ENCODE data around the gene GNA12. TPM values are rescaled to one million over a fixed set of nuclear protein-coding genes. Genes with fewer than 3 reads are reported as not detected.

Gene GNA12
- total RNA-seq (2022) (59.3 and 63.8 TPM in 2 replicates), Bru-seq, nascent RNA (percentile 81 among the genes with signal in this experiment), BruChase-seq, experiment 1, labeled RNA remaining after a 2-hour chase (percentile 76 among the genes with signal in this experiment), BruChase-seq, experiment 2, labeled RNA remaining after a 6-hour chase (percentile 80 among the genes with signal in this experiment)
- long read RNA-seq, full-length matches to known transcripts: 159 of 192 reads
- long read RNA-seq, partial matches to known transcripts: 15 of 192 reads
- long read RNA-seq, other reads (novel, unspliced or antisense): 18 of 192 reads

DNA sequence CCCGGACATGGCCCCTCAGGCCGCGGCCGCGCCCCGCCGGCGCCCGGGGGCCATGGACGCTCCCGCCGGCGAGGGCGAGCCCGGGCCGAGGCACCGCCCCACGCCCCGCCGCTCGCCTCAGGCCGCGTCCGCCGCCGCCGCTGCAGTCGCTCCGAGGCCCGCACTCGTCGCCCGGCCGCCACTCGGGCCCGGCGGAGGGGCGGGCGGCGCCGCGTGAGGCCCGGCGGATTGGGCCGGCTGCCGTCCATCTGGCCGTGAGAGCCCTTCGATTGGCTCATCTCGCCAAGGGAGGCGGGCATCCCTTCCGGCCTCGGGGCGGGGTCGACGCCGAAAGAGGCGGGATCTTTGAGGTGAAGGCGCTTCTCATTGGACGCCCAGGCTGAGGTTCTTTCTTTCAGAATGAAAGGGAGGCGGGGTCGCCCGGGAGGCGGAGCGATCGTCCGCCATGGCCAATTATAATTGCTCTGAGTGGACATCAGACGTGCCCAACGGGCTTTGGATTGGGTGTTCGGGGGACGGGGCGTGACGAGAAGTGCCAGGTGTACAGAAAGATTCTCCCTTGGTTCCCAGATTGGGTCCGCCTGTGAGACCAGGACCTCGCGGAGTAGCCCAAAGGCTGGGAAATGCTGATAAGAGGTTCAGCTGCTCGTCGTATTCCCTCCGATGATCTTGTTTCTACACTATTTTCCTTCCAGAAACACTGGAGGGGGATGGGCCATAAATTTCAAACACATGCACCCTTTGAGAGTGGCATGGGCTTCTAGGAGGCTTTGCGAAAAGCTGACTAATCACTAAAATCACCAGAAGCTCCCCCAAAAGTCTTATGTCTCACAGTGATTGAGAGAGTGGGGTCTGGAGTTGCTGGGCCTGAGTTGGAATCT, at the start of gene GNA12:
Gene GNA12, minus strand, starts transcription at position 156 of the 881 bp plus-strand sequence. Its CDS starts 147 bp downstream, at position 9.
- H3K4me1 ChIP-seq: peaks cover 12% of the 10 kb centered on the region
- Mint-ChIP-seq H3K36me3 (ENCODE audit: insufficient read depth, unreplicated experiment) (peaks cover 40% of the 10 kb centered on the region), H3K27ac (ENCODE audit: unreplicated experiment) (peak within 1 kb of the TSS; percentile 71), H3K4me3 (ENCODE audit: unreplicated experiment) (peak within 1 kb of the TSS; percentile 77), H3K4me1 (ENCODE audit: low read depth, unreplicated experiment) (peaks cover 6% of the 10 kb centered on the region), H3K27me3 (ENCODE audit: insufficient read depth, unreplicated experiment) (no peaks in the 10 kb centered on the region), H3K9me3 (ENCODE audit: unreplicated experiment) (no peaks in the 10 kb centered on the region)
- intact Hi-C loops (cut with micrococcal nuclease; ENCODE audit: unreplicated experiment): loop anchor here (5.0 to 10.0 kb wide), 2 partner anchors 42 to 170 kb away; no protein-coding TSS in a partner anchor
- ChIA-PET POLR2A (interaction anchor here (0.8 kb wide), 1 partner anchor 13 kb away, joined by 4 read pairs; no protein-coding TSS in a partner anchor), CTCF (interaction anchor here (0.6 to 0.7 kb wide), 2 partner anchors 84 to 462 kb away, joined by 3 to 4 read pairs; no protein-coding TSS in a partner anchor)
- TF ChIP-seq CTCF (IDR thresholded peaks at IDR 0.05; ENCODE audit: insufficient read depth in 1 of 2, low read depth in 1 of 2, low read length in 1 of 2, severe bottlenecking in 1 of 2, unreplicated experiment in 1 of 2): no peak
- H3K9me3 ChIP-seq: no peaks in the 10 kb centered on the region
- no peaks in the 10 kb centered on the region; the same call in none of the 2 replicates for H3K36me3 ChIP-seq (ENCODE audit: control insufficient read depth, insufficient read depth, low read length)
- DNase-seq: peak; percentile 99
- no TSS peak for BruUV-seq (replicated peaks)
- no peaks in the 10 kb centered on the region for H3K27me3 ChIP-seq (replicated peaks; ENCODE audit: control insufficient read depth, insufficient read depth, low read length)
- peak within 1 kb of the TSS; percentile 94 for H3K4me3 ChIP-seq (ENCODE audit: low read depth, low read length)

DNA sequence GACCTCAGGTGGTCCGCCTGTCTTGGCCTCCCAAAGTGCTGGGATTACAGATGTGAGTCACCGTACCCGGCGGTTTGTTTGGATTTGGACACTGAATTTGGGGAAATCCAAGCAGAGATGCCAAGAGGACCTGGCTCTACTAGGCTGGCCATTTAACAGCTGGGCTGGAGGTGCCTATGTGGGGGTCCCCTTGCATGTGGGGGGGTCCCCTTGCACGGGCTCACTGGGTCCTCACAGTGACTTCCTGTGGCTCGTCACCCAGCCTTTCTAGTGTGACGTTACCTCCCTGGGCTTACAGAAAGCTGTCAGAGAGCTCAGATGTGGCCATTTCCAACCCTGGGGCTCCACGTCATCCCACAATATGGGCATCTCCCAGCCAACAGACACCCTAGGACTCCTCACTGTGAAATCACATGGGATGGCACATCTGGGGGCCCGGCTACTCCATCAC, 49.3 kb upstream of the GNA12 start:
- H3K4me1 ChIP-seq: no peaks in the 10 kb centered on the region
- H3K9me3 Mint-ChIP-seq (ENCODE audit: unreplicated experiment): no peaks in the 10 kb centered on the region
- no peak for DNase-seq
- no peaks in the 10 kb centered on the region for H3K27me3 Mint-ChIP-seq (ENCODE audit: insufficient read depth, unreplicated experiment)
- H3K36me3 ChIP-seq (ENCODE audit: control insufficient read depth, insufficient read depth, low read length): no peaks in the 10 kb centered on the region
- H3K36me3 Mint-ChIP-seq (ENCODE audit: insufficient read depth, unreplicated experiment): no peaks in the 10 kb centered on the region
- intact Hi-C loops (cut with micrococcal nuclease; ENCODE audit: unreplicated experiment): no loop called here
- no peak for TF ChIP-seq CTCF (IDR thresholded peaks at IDR 0.05; ENCODE audit: insufficient read depth in 1 of 2, low read depth in 1 of 2, low read length in 1 of 2, severe bottlenecking in 1 of 2, unreplicated experiment in 1 of 2)
- no peaks in the 10 kb centered on the region for H3K9me3 ChIP-seq
- ChIA-PET CTCF (interaction anchor here (0.7 kb wide), 1 partner anchor 8 kb away, joined by 6 read pairs; no protein-coding TSS in a partner anchor), POLR2A (no interaction called here)
- no peaks in the 10 kb centered on the region for H3K27me3 ChIP-seq (replicated peaks; ENCODE audit: control insufficient read depth, insufficient read depth, low read length)
- no peak overlapping the region for H3K4me3 ChIP-seq (ENCODE audit: low read depth, low read length)
- no peak overlapping the region for H3K4me3 Mint-ChIP-seq (ENCODE audit: unreplicated experiment)
- H3K4me1 Mint-ChIP-seq (ENCODE audit: low read depth, unreplicated experiment): no peaks in the 10 kb centered on the region
- no TSS peak for BruUV-seq (replicated peaks)
- H3K27ac Mint-ChIP-seq (ENCODE audit: unreplicated experiment): no peak overlapping the region

- intact Hi-C loops (cut with micrococcal nuclease; ENCODE audit: unreplicated experiment): no loop called here
- H3K36me3 ChIP-seq (ENCODE audit: control insufficient read depth, insufficient read depth, low read length): no peaks in the 10 kb centered on the region
- no peak overlapping the region for H3K4me3 Mint-ChIP-seq (ENCODE audit: unreplicated experiment)
- DNase-seq: no peak
- no peak overlapping the region for H3K4me3 ChIP-seq (ENCODE audit: low read depth, low read length)
- CTCF ChIA-PET: no interaction called here
- BruUV-seq (replicated peaks): no TSS peak
- H3K4me1 Mint-ChIP-seq (ENCODE audit: low read depth, unreplicated experiment): no peaks in the 10 kb centered on the region
- no peaks in the 10 kb centered on the region for H3K9me3 Mint-ChIP-seq (ENCODE audit: unreplicated experiment)
- no peaks in the 10 kb centered on the region for H3K27me3 Mint-ChIP-seq (ENCODE audit: insufficient read depth, unreplicated experiment)
- TF ChIP-seq CTCF (IDR thresholded peaks at IDR 0.05; ENCODE audit: insufficient read depth in 1 of 2, low read depth in 1 of 2, low read length in 1 of 2, severe bottlenecking in 1 of 2, unreplicated experiment in 1 of 2): no peak
- H3K27ac Mint-ChIP-seq (ENCODE audit: unreplicated experiment): no peak overlapping the region
- POLR2A ChIA-PET: no interaction called here
- no peaks in the 10 kb centered on the region for H3K27me3 ChIP-seq (replicated peaks; ENCODE audit: control insufficient read depth, insufficient read depth, low read length)
- H3K9me3 ChIP-seq: no peaks in the 10 kb centered on the region
- no peaks in the 10 kb centered on the region for H3K36me3 Mint-ChIP-seq (ENCODE audit: insufficient read depth, unreplicated experiment)
- no peaks in the 10 kb centered on the region for H3K4me1 ChIP-seq
These were observed 48.4 kb upstream of the GNA12 start for GRCh38 chr7:2892549-2892948.
